IPS-11a (cell line): ENCODE results near the gene SPON1.

ENCODE experiments used
- H3K4me3 ChIP-seq: one replicate; pipeline ENCODE4 v1.5.1; 2013; ENCODE audit warnings: low read depth, low read length, control low read depth

Gene SPON1

DNA sequence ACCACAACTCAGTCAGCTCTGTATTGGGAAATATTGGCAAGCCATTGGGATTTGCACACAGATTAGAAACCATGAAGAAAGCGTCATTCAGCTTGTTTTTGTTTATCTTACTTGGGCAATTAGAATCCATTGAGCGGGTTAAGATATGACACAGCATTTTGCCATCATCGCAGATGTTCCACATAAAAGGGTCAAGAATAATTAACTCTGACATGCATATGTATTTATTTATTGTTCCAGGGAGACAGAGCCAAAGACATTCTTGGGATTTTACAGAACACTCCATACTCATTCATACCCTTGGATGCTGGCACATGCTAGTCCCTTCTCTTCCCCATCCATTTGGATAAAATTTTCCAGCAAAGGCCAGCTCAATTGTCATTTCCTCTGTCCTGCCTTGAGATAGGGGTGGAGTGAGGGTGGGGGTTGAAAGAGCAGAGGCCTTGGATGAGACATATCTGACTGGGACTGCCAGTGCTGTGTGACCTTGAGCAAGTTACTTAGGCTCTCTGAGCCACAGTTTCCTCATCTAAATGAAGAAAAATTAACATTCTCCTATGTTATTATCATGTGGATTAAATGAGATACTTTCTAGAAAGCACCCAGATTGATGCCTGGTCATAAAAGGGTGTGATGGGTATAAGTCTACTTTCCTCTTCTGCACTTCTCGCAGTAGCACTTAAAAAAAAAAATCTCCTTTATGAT lies 216.7 kb downstream of the SPON1 start:
- no peak overlapping the region for H3K4me3 ChIP-seq

- no peak overlapping the region for H3K4me3 ChIP-seq
Observed at GRCh38 chr11:14181121-14181520, 218.6 kb downstream of the SPON1 start.

GRCh38 chr11:14182833-14183364 lies 220.4 kb downstream of the SPON1 start:
- H3K4me3 ChIP-seq = no peak overlapping the region

DNA sequence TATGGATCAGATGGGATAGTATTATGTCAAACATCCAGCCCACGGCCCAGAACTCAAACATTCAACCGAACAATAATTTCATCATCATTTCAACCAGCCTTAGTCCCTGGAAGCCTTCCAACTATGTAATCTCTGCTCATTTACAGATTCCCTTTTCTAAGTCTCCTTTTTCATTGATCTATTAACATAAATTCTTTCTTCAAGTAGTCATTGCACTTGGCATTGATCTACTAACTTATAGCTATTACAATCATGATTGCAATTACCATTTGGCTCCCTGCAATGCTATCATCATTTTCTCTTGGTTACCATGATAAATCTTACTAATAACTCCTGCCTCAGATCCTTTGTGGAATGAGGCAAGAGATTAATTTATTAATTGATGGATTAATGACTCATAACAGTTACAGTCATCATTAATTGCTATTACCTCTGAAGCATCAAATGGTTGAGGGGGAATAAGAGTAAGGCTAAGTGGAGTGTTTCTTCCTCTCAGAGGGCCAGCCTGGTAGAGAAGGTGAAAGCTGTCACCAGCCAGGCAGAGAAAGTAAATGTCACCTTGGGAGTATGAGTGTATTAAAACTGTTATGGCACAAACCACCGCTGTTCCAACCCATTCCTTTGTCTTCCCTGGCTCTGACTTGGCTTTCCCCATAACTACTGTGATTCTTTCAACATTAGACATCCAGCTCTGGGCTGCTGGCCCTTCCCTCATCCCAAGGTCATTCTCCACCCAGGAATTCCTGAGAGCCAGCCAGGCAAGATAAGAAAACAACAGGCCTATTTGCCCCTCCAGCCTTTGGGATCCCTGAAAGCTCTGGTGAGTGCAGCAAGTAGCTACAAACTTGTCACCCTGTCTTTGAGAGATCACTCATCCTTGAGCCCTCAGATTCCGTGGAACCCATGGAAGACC lies 221.8 kb downstream of the SPON1 start:
- H3K4me3 ChIP-seq = no peak overlapping the region

DNA sequence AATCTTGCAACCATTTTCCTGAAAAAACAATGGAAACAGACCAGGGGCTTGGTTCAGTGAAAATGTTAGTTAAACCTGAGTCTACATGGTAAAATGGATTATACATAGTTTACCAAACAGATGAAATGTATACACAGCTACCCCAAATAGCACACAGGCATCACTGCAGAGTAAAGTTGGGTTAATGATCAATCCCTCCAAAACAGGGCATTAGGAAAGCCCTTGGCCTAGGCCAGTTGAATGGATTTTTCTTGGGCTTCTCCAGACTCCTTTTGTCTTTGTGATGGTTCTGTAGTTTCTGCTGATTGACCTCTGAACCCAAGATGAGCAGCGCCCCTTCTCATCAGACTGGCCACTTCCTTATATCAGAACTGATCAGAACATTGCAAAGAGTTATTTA lies 222.9 kb downstream of the SPON1 start:
- no peak overlapping the region for H3K4me3 ChIP-seq

DNA sequence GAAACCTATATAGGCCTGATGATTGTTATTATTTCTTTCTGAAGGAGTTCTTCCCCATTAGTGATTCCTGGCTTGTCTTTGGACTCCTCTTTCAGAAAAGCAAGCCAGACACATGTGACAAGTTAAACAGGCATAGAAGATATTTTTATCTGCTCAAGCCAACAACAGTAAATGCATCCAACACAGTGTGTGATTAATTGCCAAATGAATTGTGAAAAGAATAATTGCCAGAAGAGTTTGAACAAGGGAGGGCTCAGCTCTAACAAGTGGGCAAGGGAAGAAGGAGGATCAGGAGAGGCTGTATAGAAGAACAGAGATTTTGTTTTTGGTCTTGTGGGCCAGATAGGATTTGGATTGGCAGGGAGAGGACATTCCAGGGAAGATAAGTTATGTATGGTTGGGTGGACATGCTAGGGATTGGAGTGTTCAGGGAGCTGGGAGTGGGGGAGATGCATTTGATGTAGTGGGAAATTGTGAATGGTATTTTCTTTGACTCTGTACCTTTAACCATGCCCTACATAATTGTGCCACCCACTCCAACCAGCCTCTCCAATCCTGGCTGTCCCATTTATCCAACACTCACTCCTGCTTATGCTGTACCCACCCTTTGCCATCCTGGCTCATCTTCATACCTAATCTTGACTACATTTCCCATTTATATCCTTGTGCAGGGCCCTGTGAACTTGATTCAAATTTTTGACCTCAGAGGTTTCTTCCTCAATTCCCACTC lies 223.7 kb downstream of the SPON1 start:
- H3K4me3 ChIP-seq = no peak overlapping the region

GRCh38 chr11:14189874-14190273 lies 227.4 kb downstream of the SPON1 start:
- no peak overlapping the region for H3K4me3 ChIP-seq

DNA sequence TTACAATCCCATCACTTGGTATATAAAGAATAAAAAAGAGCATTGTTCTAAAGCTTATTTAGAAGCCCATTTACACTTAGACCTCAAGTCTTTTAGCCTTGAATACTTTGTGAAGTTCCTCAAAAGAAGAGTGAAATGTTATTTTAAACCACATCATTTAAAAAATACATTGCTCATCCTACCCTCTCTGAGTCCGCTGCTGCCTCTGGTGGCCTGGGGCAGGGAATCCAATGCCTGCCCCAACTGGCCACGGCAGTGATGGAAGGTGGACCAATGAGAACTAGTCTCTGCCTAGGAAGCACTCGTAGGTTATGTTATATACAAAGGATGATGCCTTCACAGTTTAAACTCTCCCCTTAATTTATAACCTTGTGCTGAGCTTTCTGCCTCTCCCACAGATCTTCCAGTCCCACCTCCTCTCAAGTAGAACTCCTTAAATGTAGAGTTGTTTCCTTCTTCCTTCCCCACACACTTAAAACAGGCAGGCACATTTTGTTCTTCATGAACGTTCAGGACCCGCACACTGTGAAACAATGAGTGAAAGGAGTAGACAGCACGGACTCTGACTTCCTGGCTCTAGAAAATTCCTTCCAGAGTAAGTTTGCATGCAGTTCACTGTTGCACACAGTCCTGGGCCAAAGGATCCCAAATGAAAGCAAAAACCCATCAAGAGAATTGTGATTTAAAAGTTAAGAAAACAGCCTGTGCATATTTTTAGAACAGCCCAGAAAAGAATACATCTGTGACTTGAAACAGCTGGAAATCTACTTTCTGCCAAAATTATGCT lies 228.7 kb downstream of the SPON1 start:
- no peak overlapping the region for H3K4me3 ChIP-seq

- no peak overlapping the region for H3K4me3 ChIP-seq
Observed at GRCh38 chr11:14193644-14194043, 231.1 kb downstream of the SPON1 start.

DNA sequence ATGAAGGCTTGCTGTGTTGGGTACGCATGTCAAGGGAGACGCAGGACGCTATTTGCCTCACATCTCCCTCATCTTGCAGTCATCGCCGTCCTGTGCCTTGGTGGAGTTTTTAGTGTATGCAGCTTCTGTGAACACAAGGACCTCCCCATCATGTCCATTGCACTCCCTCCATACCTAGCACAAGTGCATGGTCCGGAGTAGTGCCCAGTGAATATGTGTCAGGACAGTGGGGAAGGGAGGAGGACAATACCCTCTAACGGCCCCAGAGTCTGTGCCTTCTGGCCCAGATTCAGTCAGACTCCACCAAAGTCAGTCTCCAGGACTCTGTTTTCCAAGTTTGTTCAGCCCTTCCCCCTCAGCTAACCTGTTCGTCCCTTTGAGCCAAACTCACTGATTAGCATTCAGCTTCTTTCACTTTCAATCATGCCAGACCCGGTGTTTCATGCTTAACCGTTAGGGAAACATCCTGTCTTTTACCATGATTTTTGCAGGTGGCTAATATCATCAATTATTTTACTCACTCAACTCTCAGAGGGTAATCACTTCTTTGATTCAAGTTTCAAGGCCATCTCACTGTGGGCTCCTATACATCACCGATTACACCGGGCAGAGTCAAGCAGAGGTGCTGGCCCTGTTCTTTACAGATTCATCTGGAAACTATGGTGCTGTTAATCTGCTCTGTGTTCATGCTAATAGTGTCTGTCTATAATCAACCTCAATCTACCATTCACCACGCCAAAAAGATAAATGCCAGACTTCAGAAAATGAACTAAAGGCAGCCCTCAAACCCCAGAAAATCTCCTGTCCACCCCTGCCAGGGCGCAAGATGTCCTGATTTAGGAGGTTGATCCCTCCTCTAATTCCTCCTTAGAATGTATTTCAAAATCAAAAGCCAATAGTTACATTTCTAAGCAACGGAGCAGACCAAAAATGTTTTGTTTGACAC lies 240.0 kb downstream of the SPON1 start:
- H3K4me3 ChIP-seq = no peak overlapping the region

- no peak overlapping the region for H3K4me3 ChIP-seq
Observed at GRCh38 chr11:14203321-14203720, 240.8 kb downstream of the SPON1 start.

DNA sequence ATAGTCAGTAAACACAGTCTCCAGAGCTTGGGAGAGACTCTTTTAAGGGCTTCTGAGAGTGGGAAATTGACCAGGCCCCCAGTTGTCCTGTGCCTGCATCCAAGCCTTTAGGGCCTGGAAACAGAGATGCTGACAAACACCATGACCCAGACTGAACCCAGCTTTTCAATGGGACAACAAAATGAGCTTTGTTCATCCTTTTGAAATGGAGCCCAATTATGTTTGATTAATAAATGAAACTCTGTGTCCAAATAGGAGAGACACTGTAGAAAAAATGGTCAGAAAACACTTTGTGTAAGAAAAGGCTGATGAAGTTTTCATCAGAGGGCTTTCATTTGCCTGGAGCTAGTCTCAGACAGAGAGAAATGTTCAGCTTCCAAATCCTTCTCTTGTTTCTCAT lies 250.5 kb downstream of the SPON1 start:
- no peak overlapping the region for H3K4me3 ChIP-seq

GRCh38 chr11:14218728-14219127 lies 256.2 kb downstream of the SPON1 start:
- no peak overlapping the region for H3K4me3 ChIP-seq

- H3K4me3 ChIP-seq = no peak overlapping the region
Observed at GRCh38 chr11:14223636-14224288, 261.2 kb downstream of the SPON1 start.

DNA sequence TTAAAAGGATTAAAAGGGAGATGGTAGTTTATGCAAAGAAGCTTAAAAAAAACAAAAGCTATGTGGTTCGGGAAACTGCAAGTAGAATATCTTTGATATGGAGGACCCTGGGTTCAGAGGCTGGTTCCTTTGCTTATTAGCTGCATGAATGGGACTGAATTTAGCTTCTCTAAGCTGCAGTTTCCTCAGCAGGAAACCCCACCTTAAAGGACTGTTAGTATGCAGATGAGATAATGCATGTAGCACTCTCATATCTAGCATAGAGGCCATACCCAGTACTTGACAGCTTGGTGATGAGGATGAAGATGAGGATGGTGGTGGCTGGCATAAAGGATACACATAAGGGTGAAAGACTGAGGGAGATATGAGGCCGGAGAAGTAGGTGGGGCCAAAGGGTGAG lies 261.9 kb downstream of the SPON1 start:
- H3K4me3 ChIP-seq = no peak overlapping the region

- H3K4me3 ChIP-seq = no peak overlapping the region
Observed at GRCh38 chr11:14225666-14226065, 263.1 kb downstream of the SPON1 start.

DNA sequence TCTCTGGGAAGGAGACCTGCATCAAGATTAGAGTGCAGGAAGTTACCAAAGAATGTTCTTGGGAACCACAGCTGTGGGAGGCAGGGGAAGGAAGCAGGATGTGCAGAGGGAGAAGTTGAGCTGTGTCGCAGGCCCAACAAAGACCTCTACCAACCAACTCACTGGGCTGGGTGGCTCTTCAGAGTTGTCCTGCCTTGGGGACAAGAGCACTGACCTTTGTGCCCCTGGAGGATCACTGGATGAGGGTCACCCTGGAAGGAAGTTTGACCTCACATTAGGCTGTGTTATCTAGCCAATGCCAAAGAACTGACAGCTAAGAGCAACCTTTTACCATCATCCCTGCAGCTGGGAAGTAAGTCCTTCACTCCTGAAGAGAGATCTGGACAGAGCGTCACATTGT lies 265.8 kb downstream of the SPON1 start:
- H3K4me3 ChIP-seq = no peak overlapping the region

DNA sequence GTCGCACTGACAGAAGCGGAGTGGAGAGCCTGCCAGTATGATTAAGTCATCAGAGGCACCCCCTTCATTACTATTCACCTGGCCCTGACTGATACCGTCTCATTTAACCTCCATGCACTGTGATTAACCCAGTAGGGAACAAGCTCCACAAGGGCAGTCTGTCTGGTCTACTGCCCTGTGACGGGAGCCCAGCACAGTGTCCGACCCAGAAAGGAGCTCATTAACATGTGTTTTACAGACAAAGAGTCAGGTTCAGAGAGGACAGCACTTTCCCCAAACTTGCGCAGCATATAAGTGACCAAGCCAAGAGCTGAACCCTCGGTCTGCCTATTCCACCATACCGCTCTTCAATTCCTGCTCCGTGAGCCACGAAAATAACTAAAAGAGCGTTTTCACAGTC lies 266.9 kb downstream of the SPON1 start:
- no peak overlapping the region for H3K4me3 ChIP-seq

- H3K4me3 ChIP-seq = no peak overlapping the region
Observed at GRCh38 chr11:14230407-14230806, 267.9 kb downstream of the SPON1 start.
